Uterus (tissue), 4 donors: Measurements from ENCODE around the gene TMC3. TPM values are rescaled to one million over a fixed set of nuclear protein-coding genes. Genes with fewer than 3 reads are reported as not detected.

Source experiments
- DNase-seq, 2 donors: peaks; one replicate each; pipeline ENCODE4 v3.0.0-alpha.2; 2019 to 2020
- H3K27ac ChIP-seq, 2 donors: fragments of 200-600 bp; sonication (generic); 1 replicate in 1 of 2; 2 replicates in 1 of 2; pipeline ENCODE4 v1.5.1; 2016 to 2018
- H3K27me3 ChIP-seq, 2 donors: fragments of 200-600 bp; sonication (generic); one replicate each; pipeline ENCODE4 v1.5.1; 2018 to 2019; ENCODE audit warnings: control low read depth in 1 of 2
- H3K36me3 ChIP-seq, 2 donors: fragments of 200-600 bp; sonication (generic); one replicate each; pipeline ENCODE4 v1.5.1; 2019; ENCODE audit warnings: control low read depth in 1 of 2
- H3K4me1 ChIP-seq, 2 donors: fragments of 200-600 bp; sonication (generic); one replicate each; pipeline ENCODE4 v1.5.1; 2018 to 2019; ENCODE audit warnings: control low read depth in 1 of 2
- H3K4me3 ChIP-seq, 2 donors: fragments of 200-600 bp; sonication (generic); 1 replicate in 1 of 2; 2 replicates in 1 of 2; pipeline ENCODE4 v1.5.1; 2018 to 2019; ENCODE audit warnings: mild to moderate bottlenecking in 1 of 2
- H3K9me3 ChIP-seq, 2 donors: fragments of 200-600 bp; sonication (generic); one replicate each; pipeline ENCODE4 v1.5.1; 2019; ENCODE audit warnings: control low read depth in 1 of 2
- CTCF ChIP-seq, 4 experiments: fragments of 200-600 bp in 2 of 4; fragments of 450-650 bp in 2 of 4; sonication (generic) in 2 of 4; IDR thresholded peaks; one replicate each; pipeline ENCODE4 v1.5.1; 2016 to 2019; ENCODE audit warnings: antibody characterized with exemption in 4 of 4, mild to moderate bottlenecking in 2 of 4, moderate library complexity in 1 of 4
- POLR2A ChIP-seq, 2 donors: fragments of 450-650 bp; IDR thresholded peaks; one replicate each; pipeline ENCODE4 v1.6.1; 2016; ENCODE audit warnings: antibody characterized with exemption in 2 of 2, mild to moderate bottlenecking in 1 of 2, moderate library complexity in 1 of 2
- intact Hi-C: fragments of 100-400 bp; cut with DNase I; formaldehyde crosslinking; loops from one replicate; pipeline ENCODE4 v1.15.1; 2023; ENCODE audit warnings: low total_unique reads
- total RNA-seq, 4 donors: library from RNA; depleted of rRNA in 3 of 4; stranded (reverse); fragments of >200 nt in 3 of 4; gene quantifications; one replicate each; pipeline versions ENCODE4 v1.1.0 to v1.2.4, GENCODE V29; 2014 to 2023
- donor health status: DM: yes; HTN: yes; CAD: no.

Gene TMC3
- total RNA-seq, 4 donors from 2014 or later: 0.14 TPM; not detected in 3

DNA sequence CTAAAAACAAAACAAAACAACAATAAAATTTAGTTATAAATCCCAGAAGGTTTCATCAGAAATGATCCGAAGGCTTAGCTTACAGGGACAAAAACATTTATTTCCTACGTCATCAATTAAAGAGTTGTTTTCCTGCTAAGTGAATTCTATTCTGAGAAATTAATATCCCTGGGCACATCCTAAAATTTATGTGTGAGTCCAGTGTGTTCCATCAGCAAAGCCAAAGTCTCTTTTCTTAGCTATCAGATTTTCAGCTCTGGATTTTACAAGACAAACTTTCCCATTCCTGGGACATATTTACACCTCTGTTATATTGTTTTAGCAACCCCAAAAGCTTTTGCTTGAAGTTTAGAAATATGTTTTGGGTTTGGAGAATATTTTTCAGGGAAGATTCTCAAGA lies 4.4 kb upstream of the TMC3 start:
- intact Hi-C loops: no loop called here
- Histone ChIP-seq H3K36me3 (no peaks in the 10 kb centered on the region), H3K27ac (peak overlapping the region; percentile 76), H3K9me3 (no peaks in the 10 kb centered on the region), H3K4me3 (no peak overlapping the region), H3K27me3 (no peaks in the 10 kb centered on the region), H3K4me1 (peaks cover 0 to 10% of the 10 kb centered on the region in 2 donors)
- TF ChIP-seq CTCF (IDR thresholded peaks at IDR 0.05) (no peak), POLR2A (IDR thresholded peaks at IDR 0.05) (no peak)
- DNase-seq: no peak

DNA sequence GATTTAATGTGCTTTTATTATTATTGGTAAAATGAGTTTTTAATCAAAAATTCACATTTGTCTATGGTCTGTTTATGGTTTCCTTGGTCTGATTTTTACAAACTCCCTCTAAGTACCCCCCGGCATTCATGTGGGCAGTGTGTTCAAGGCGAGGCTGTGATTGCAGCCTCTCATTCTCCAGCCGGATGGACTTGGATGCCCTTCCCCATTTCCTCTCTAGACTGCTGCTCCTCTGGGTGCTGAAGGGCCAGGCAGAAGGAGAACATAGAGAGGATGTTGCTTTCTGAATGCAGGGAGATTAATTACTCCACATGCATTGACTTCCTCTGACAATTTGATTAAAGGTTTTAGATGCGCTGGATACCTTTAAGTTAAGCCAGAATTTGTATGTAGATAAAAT lies 3.9 kb upstream of the TMC3 start:
- no peaks in the 10 kb centered on the region for H3K36me3 ChIP-seq
- H3K4me3 ChIP-seq: no peak overlapping the region
- TF ChIP-seq POLR2A (IDR thresholded peaks at IDR 0.05) (no peak), CTCF (IDR thresholded peaks at IDR 0.05) (no peak)
- H3K4me1 ChIP-seq: peaks cover 0 to 10% of the 10 kb centered on the region in 2 donors
- no peaks in the 10 kb centered on the region for H3K27me3 ChIP-seq
- no peaks in the 10 kb centered on the region for H3K9me3 ChIP-seq
- DNase-seq: no peak
- intact Hi-C loops: no loop called here
- peak overlapping the region; percentile 76 for H3K27ac ChIP-seq

GRCh38 chr15:81376231-81376630 lies 2.2 kb upstream of the TMC3 start:
- Histone ChIP-seq H3K27ac (no peak overlapping the region), H3K36me3 (no peaks in the 10 kb centered on the region), H3K27me3 (no peaks in the 10 kb centered on the region), H3K4me3 (no peak overlapping the region), H3K4me1 (peaks cover 0 to 10% of the 10 kb centered on the region in 2 donors), H3K9me3 (no peaks in the 10 kb centered on the region)
- TF ChIP-seq POLR2A (IDR thresholded peaks at IDR 0.05) (no peak), CTCF (IDR thresholded peaks at IDR 0.05) (no peak)
- intact Hi-C loops: no loop called here
- DNase-seq: no peak

DNA sequence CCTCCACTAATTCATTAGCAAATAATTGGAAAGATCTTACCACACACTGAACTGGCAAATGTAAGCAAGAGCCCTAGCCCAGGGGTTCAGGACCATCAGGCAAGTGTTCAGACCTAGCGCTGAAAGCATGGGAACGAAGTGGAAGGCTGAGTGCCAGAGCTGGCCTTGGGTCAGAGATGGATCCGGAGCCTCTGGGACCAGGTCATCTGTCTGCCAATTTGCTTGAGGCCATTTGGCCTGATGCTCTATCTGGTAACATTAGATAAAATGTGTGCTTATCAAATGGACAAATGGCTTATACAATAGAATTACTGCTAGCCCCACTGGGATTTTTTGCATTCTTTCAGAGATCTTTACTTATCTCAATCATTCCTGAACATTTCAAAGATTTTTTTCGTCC lies 1.4 kb upstream of the TMC3 start:
- intact Hi-C loops: no loop called here
- no peaks in the 10 kb centered on the region for H3K36me3 ChIP-seq
- TF ChIP-seq POLR2A (IDR thresholded peaks at IDR 0.05): no peak
- TF ChIP-seq CTCF (IDR thresholded peaks at IDR 0.05): no peak
- H3K4me1 ChIP-seq: peaks cover 0 to 10% of the 10 kb centered on the region in 2 donors
- no peak overlapping the region for H3K4me3 ChIP-seq
- no peak overlapping the region for H3K27ac ChIP-seq
- no peak for DNase-seq
- H3K9me3 ChIP-seq: no peaks in the 10 kb centered on the region
- H3K27me3 ChIP-seq: no peaks in the 10 kb centered on the region

DNA sequence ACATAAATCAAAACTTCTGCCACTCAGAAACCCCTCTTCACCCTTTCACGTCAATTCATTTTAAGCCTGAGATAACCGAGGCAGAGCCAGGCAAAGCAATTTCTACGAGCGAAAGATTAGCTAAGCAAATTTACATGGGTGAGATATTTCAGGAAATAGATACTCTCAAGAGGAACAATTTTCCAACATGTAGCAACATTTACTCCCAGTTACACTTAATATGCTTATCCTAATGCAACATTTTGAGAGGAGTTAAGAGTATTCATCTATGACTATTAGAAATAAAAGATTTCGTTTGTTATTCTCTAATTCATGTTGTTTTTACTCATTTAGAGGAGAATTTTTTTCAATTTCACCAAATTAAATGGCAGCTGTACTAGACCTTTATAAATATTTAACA lies 837 bp downstream of the TMC3 start:
- Histone ChIP-seq H3K4me1 (no peaks in the 10 kb centered on the region), H3K36me3 (no peaks in the 10 kb centered on the region), H3K4me3 (no peak overlapping the region), H3K9me3 (no peaks in the 10 kb centered on the region), H3K27ac (no peak overlapping the region), H3K27me3 (no peaks in the 10 kb centered on the region)
- DNase-seq: no peak
- TF ChIP-seq CTCF (IDR thresholded peaks at IDR 0.05) (no peak), POLR2A (IDR thresholded peaks at IDR 0.05) (no peak)
- intact Hi-C loops: no loop called here
